Muscle layer of duodenum (tissue), 2 donors: ENCODE data around the gene SCAI.
"Not testable (repeated sequence)": the region's sequence is repeated elsewhere in the genome, so short reads cannot be mapped to it uniquely, and the experiment has no call there.

Experiments
- H3K27ac ChIP-seq: one replicate; pipeline ENCODE4 v1.7.0; 2013; ENCODE audit warnings: mild to moderate bottlenecking, low read length
- H3K27me3 ChIP-seq: one replicate; pipeline ENCODE4 v1.7.0; 2013; ENCODE audit warnings: low read depth, mild to moderate bottlenecking, control low read depth, low read length
- H3K36me3 ChIP-seq, 2 donors: one replicate each; pipeline ENCODE4 v1.7.0; 2013; ENCODE audit warnings: low read length in 2 of 2, control low read depth in 1 of 2, mild to moderate bottlenecking in 1 of 2; ENCODE audit not compliant: insufficient read depth in 2 of 2, control insufficient read depth in 1 of 2
- H3K4me1 ChIP-seq, 2 donors: one replicate each; pipeline ENCODE4 v1.7.0; 2013; ENCODE audit warnings: low read length in 2 of 2, mild to moderate bottlenecking in 2 of 2, control low read depth in 1 of 2, moderate library complexity in 1 of 2; ENCODE audit not compliant: insufficient read depth in 2 of 2, control insufficient read depth in 1 of 2
- H3K4me3 ChIP-seq, 2 donors: one replicate each; pipeline ENCODE4 v1.7.0; 2013; ENCODE audit warnings: low read length in 2 of 2, low read depth in 1 of 2, mild to moderate bottlenecking in 1 of 2
- H3K9me3 ChIP-seq, 2 donors: one replicate each; pipeline ENCODE4 v1.7.0; 2013; ENCODE audit warnings: low read length in 2 of 2, control low read depth in 1 of 2, mild to moderate bottlenecking in 1 of 2; ENCODE audit not compliant: control insufficient read depth in 1 of 2
- donor health status: healthy.

Gene SCAI

GRCh38 chr9:125143377-125144090 is at the start of gene SCAI:
TSS of gene SCAI (minus strand) at chr9:125143528. CDS start at chr9:125143437, 91 bp downstream.
- peaks cover 0 to 7% of the 10 kb centered on the region in 2 donors for H3K4me1 ChIP-seq
- no peaks in the 10 kb centered on the region for H3K27me3 ChIP-seq
- no peak within 1 kb of the TSS for H3K27ac ChIP-seq
- peaks cover 0 to 3% of the 10 kb centered on the region in 2 donors for H3K36me3 ChIP-seq
- H3K9me3 ChIP-seq: no peaks in the 10 kb centered on the region
- peak within 1 kb of the TSS; percentile 60 to 74 for H3K4me3 ChIP-seq

- Histone ChIP-seq H3K27me3 (no peaks in the 10 kb centered on the region), H3K4me3 (peak overlapping the region; percentile 99), H3K4me1 (peaks cover 4 to 33% of the 10 kb centered on the region in 2 donors), H3K9me3 (no peaks in the 10 kb centered on the region), H3K36me3 (no peaks in the 10 kb centered on the region), H3K27ac (peak overlapping the region; percentile 96)
These were observed 47.1 kb upstream of the SCAI start for GRCh38 chr9:125190361-125190801.

- H3K36me3 ChIP-seq: no peaks in the 10 kb centered on the region
- H3K4me3 ChIP-seq: peak within 1 kb of the TSS; percentile 99
- peaks cover 4 to 36% of the 10 kb centered on the region in 2 donors for H3K4me1 ChIP-seq
- H3K9me3 ChIP-seq: no peaks in the 10 kb centered on the region
- peak within 1 kb of the TSS; percentile 96 for H3K27ac ChIP-seq
- no peaks in the 10 kb centered on the region for H3K27me3 ChIP-seq
These were observed 46.3 kb upstream of the SCAI start, which contains the start of gene PPP6C for GRCh38 chr9:125189361-125190289. TSS of gene PPP6C (minus strand) at chr9:125189803. CDS start at chr9:125189718, 85 bp downstream.

- Histone ChIP-seq H3K36me3 (no peaks in the 10 kb centered on the region), H3K27ac (peak overlapping the region; percentile 96), H3K4me1 (peaks cover 4 to 41% of the 10 kb centered on the region in 2 donors), H3K9me3 (no peaks in the 10 kb centered on the region), H3K4me3 (peak overlapping the region; percentile 91 to 99), H3K27me3 (no peaks in the 10 kb centered on the region)
These were observed 45.7 kb upstream of the SCAI start for GRCh38 chr9:125189011-125189360.

- no peaks in the 10 kb centered on the region for H3K9me3 ChIP-seq
- H3K36me3 ChIP-seq: no peaks in the 10 kb centered on the region
- H3K27ac ChIP-seq: no peak overlapping the region
- peaks cover 0 to 40% of the 10 kb centered on the region in 2 donors for H3K4me1 ChIP-seq
- H3K4me3 ChIP-seq: no peak overlapping the region
- no peaks in the 10 kb centered on the region for H3K27me3 ChIP-seq
These were observed 40.2 kb upstream of the SCAI start for GRCh38 chr9:125183561-125183960.

GRCh38 chr9:125183054-125183453 is 39.7 kb upstream of the SCAI start:
- Histone ChIP-seq H3K4me1 (peaks cover 0 to 38% of the 10 kb centered on the region in 2 donors), H3K27me3 (no peaks in the 10 kb centered on the region), H3K4me3 (no peak overlapping the region), H3K27ac (no peak overlapping the region), H3K36me3 (no peaks in the 10 kb centered on the region), H3K9me3 (no peaks in the 10 kb centered on the region)

GRCh38 chr9:125181756-125182155 is 38.4 kb upstream of the SCAI start:
- H3K4me3 ChIP-seq, H3K27me3 ChIP-seq, H3K36me3 ChIP-seq, H3K27ac ChIP-seq, H3K9me3 ChIP-seq: not testable (repeated sequence)
- H3K4me1 ChIP-seq: peaks cover 0 to 28% of the 10 kb centered on the region in 2 donors

GRCh38 chr9:125180876-125181275 is 37.5 kb upstream of the SCAI start:
- Histone ChIP-seq H3K4me1 (peaks cover 0 to 30% of the 10 kb centered on the region in 2 donors), H3K27me3 (no peaks in the 10 kb centered on the region)

GRCh38 chr9:125179776-125180175 is 36.4 kb upstream of the SCAI start:
- not testable (repeated sequence) for H3K27me3 ChIP-seq, H3K36me3 ChIP-seq, H3K27ac ChIP-seq, H3K9me3 ChIP-seq, H3K4me3 ChIP-seq
- H3K4me1 ChIP-seq: peaks cover 0 to 28% of the 10 kb centered on the region in 2 donors

More at GRCh38 chr9:125180876-125181275, 37.5 kb upstream of the SCAI start:
- H3K9me3 ChIP-seq: no peaks in the 10 kb centered on the region
- no peaks in the 10 kb centered on the region for H3K36me3 ChIP-seq
- no peak overlapping the region for H3K27ac ChIP-seq
- H3K4me3 ChIP-seq: no peak overlapping the region

GRCh38 chr9:125177888-125178287 is 34.6 kb upstream of the SCAI start:
- Histone ChIP-seq H3K36me3 (no peaks in the 10 kb centered on the region), H3K9me3 (no peaks in the 10 kb centered on the region), H3K27me3 (no peaks in the 10 kb centered on the region), H3K4me1 (peaks cover 0 to 15% of the 10 kb centered on the region in 2 donors), H3K27ac (no peak overlapping the region), H3K4me3 (no peak overlapping the region)

GRCh38 chr9:125176636-125177035 is 33.3 kb upstream of the SCAI start:
- Histone ChIP-seq H3K4me3 (no peak overlapping the region), H3K27ac (no peak overlapping the region), H3K27me3 (no peaks in the 10 kb centered on the region), H3K4me1 (peaks cover 0 to 15% of the 10 kb centered on the region in 2 donors), H3K9me3 (no peaks in the 10 kb centered on the region), H3K36me3 (no peaks in the 10 kb centered on the region)
